ENCODE results near the gene RPL12.

RPL12 gene

DNA sequence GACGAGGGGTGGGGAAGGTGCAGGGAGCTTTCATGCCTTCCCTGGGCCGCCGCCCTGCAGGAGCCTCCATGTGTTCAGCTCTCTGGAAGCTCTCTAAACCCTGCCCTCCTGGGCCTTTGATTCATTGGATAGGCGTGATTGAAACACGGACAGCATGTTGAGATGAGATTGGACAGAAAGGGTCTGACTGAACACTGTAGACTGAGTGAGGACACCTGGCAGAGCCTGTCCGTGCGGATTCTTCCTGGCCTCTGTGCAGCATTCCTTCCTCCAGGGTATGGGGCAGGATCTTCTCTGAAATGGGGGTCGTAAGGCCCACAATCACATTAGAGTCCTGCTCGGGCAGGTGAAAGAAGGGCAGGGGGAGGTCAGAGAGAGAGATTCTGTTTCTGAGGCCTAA, 12.8 kb downstream of the RPL12 start:
- DNase-seq (ENCODE audit: low read depth in 2 of 2) = no peak

DNA sequence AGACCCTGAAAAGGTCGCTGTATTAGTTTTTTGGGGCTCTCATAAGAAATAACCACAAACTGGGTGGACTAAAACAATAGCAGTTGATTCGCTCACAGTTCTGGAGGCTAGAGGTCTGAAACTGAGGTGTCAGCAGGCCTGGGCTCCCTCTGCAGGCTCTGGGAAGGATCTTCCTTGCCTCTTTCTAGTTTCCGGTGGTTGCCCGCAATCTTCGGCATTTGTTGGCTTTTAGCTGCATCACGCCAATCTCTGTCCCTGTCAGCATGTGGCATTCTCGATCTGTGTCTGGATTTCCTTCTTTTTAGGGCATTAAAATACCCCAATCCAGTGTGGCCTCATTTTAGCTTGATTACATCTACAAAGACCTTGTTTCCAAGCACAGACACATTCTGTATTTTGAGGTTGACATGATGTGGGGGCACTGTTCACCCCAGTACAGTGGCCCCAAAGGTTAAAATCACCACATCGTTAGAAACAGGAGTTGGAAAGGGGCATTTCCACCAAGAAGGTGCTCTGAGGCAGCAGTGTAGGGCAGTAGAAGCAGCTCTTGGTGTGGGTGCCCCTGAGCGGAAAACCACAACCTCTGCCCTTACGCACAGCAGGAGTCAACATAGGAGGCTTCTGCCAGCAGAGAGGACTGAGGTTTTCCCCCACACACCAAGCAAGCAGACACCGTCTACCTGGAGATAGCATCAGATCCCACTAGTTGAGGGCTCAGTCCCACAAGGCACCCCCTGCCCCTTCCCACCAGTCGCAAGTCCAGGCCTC, 13.5 kb downstream of the RPL12 start:
- DNase-seq (ENCODE audit: low read depth in 2 of 2) = no peak

DNA sequence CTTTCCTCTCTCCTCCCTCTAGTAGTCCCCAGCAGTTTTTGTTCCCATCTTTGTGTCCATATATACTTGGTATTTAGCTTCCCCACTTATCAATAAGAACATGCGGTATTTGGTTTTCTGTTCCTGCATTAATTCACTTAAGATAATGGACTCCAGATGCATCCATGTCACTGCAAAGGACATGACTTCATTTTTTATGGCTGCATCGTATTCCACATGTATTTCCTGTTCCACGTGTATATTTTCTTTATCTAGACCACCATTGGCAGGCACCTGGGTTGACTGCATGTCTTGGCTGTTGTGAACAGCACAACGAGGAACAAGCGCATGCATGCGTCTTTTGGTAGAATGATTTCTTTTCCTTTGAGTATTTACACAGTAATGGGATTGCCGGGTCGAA, 20.8 kb downstream of the RPL12 start:
- no peak for DNase-seq (ENCODE audit: low read depth in 2 of 2)

DNA sequence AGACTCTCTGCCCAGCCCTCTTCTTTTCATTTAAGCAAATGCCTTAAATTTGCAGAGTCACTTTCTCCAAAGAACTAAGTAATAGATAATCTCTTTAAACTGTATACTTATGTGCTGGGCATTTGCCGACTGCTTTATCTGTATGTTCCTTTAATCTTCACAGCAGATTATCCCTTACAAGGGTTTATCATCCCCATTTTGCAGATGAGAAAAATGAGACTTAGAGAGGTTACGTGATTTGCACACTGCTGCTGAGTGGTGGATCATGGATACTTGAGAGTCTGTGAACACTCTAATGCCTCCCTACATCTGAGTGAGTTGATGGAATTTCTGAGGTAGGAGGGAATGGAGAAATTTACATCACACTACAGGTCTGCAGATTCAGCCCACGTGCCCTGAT, 22.9 kb downstream of the RPL12 start:
- DNase-seq (ENCODE audit: low read depth in 2 of 2) = no peak

DNA sequence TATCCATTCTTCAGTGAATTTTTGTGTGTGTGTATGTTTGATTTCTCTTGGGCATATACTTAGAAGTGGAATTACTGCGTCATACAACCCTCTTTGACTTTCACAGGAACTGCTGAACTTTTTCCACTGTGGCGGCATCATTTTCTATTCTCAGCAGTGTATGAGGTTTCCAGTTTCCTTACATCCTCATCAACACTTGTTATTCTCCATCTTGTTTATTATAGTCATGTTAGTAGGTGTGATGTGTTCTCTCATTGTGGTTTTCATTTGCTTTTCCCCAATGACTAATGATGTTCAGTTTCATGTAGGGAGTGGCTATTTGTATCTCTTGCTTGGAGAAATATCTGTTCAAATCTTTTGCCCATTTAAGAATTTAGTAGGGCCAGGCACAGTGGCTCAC, 24.4 kb downstream of the RPL12 start:
- DNase-seq (ENCODE audit: low read depth in 2 of 2) = no peak

DNA sequence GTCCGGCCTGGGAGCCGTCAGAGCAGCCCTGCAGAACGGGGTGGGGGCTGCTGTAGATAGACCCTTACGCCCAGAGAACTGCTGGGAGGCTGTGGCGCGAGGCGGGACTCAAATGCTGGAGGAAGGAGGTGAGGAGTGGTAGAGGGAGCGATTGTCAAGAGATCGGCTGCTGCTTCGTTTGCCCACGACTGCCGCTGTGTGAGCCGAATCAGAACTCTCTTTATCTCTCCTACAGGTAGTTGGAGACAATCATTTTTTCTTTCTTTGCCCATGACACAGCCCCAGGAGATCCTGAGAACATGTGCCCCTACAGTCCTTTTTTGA, 26.6 kb downstream of the RPL12 start:
- no peak for DNase-seq (ENCODE audit: low read depth in 2 of 2)

DNA sequence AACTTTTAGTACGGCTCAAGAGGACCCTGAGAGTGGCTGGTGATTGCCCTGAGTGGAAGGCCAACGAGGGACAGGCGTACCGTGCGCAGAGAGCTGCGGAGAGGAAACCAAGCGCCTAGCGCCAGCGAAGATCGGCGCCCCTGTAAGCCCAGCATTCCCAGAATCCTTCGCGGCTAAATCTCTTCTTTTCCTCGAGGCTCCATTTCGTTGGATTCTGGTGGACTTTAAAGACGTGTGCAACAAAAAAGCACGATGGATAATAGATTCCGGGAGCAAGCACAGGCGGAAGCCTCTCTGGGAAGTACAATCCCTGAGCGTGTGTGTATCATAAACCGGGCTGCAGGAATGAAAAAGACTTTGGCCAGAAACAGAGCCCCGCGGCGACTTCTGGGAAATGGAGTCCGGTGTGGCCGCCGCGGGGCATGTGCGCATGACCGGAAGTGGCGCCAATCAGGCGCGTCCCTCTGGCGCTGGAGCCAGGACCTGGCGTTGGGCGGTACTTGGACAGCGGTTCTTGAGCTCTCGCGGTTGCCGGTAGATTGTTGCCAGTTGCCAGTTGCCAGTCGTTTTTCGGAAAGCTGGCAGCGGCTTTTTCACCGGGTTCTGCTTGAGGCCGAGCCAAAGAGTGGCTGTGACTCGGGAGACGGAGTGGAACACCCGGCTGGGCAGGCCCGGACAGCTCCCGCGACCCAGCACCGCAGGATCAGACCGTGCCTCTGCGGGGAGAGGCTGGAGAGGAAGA, 27.1 kb downstream of the RPL12 start, which contains the start of gene ZNF79:
Gene ZNF79, plus strand, starts transcription at position 449 of the 742 bp plus-strand sequence. CDS start 406 bp downstream, outside the sequence.
- DNase-seq (ENCODE audit: low read depth in 2 of 2) = peak; percentile 87 to 92

DNA sequence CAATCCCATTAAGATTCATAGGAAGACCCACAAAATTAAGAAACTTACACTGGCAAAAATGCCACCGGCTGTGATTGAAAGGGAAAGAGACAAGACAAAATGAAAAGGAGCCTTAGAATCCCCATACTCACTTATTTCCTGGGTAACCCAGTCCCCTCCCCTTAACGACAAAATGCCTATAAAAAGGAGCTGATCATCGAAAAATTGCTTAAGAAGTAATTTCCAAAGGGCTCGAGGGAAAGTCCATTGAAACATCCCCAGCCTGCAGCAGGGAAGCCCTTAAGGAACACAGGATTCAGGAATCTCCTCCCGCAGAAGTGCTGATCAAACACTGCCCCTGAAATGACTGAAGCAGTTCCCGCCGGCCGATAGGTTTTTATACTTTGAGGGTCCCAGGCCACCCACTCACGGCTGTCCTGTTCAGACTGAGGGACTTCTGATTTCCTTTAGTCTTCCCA, 27.7 kb downstream of the RPL12 start:
- DNase-seq (ENCODE audit: low read depth in 2 of 2) = no peak

DNA sequence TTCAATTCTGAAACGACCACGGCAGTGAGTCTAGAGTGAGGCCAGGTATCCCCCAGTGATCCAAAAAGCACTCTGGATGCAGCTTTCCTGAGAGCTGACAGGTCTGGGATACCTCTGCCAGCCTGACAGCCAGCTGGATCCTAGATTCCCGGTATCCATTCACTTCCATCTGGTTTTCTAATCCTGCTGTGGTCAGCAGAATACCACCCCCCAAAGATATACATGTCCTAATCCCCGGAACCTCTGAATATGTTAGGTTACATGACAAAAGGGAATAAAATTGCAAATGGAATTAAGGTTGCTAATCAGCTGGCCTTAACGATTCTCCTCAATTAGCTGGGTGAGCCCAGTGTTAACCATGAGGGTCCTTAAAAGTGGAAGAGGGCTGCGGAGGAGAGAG, 28.4 kb downstream of the RPL12 start:
- DNase-seq (ENCODE audit: low read depth in 2 of 2) = no peak

DNA sequence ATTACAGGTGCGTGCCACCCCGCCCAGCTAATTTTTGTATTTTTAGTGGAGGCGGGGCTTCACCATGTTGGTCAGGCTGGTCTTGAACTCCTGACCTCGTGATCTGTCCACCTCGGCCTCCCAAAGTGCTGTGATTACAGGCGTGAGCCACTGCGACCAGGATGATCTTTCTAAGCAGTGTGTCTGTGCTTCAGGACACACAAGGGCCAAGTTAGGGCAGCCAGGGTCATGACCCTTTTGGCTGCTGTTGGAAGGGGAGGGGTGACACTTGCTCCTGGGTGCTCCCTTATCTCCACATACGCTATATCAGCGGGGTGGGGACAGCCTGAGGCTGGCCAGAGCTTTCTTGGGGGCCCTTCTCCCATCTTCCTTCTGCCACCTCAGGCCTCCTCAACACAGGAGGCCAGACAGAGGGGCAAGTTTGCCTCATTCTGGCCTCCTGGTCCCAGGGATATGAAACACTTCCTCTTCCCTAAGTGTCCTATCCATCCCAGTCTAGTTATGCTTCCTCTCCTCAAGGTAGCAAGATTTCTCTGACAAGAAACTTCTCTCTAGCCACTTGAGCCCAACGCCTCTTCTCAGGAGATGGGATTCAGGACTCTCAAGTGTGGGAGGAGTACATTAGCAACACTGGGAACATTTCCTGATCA, 28.9 kb downstream of the RPL12 start:
- no peak for DNase-seq (ENCODE audit: low read depth in 2 of 2)

DNA sequence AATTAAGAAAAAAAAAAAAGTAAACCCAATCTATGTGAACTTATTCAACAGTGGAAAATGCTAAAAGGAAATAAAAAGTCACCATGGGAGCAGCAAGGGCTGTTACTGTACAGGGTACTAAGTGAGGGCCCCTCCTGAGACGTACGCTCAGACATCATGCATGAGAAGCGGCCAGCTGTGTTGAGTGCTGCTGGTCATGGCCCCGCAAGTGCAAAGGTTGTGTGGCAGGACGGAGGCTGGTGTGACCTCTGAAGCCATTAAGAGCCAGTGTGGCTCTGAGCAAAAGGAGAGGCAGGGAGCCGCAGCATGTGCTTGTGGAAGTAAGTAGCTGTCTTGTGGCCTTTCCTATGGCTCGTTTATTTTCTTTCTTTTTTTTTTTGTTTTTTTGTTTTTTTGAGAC, 30.1 kb downstream of the RPL12 start:
- DNase-seq (ENCODE audit: low read depth in 2 of 2) = no peak

DNA sequence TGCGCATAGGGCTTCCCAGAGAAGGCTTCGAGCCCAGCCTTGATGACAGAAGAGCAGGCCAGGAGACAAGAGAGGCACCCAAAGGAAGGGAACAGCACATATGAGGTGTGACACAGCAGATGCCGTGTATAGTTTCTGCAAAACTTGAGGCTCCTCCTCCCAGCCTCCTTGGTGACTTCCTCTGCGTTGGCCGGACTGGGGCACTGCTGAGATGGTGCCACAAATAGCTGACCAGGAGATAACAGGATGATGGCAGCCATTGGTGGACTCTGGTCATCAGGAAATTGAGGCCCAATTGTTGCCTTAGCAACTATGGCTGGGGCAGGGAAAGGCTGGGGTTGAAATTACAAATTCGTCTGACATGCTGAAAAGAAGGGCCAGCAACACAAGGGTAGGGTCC, 31.9 kb downstream of the RPL12 start:
- DNase-seq (ENCODE audit: low read depth in 2 of 2) = no peak

DNA sequence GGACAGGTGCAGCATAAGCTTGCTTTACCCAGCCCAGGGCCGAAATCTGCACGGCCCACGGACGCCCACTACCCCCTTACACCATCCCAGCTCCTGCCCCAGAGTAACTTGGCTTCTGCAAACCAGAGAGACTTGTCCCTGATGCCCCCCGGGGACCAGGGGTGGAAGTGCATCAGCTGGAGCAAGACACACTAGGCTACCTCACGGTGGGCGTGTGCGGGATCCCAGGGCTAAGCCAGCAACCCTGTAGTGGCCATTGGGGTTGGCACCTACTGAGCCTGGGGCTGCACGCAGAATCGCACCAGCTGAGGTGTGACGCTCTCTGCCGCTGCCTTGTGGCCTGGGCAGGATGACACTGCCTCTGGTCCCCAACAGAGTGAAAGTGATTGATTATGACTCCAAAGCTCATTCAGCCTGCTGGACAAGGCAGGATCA, 33.2 kb downstream of the RPL12 start:
- DNase-seq (ENCODE audit: low read depth in 2 of 2) = peak in 1 of 2 donors; percentile 33

DNA sequence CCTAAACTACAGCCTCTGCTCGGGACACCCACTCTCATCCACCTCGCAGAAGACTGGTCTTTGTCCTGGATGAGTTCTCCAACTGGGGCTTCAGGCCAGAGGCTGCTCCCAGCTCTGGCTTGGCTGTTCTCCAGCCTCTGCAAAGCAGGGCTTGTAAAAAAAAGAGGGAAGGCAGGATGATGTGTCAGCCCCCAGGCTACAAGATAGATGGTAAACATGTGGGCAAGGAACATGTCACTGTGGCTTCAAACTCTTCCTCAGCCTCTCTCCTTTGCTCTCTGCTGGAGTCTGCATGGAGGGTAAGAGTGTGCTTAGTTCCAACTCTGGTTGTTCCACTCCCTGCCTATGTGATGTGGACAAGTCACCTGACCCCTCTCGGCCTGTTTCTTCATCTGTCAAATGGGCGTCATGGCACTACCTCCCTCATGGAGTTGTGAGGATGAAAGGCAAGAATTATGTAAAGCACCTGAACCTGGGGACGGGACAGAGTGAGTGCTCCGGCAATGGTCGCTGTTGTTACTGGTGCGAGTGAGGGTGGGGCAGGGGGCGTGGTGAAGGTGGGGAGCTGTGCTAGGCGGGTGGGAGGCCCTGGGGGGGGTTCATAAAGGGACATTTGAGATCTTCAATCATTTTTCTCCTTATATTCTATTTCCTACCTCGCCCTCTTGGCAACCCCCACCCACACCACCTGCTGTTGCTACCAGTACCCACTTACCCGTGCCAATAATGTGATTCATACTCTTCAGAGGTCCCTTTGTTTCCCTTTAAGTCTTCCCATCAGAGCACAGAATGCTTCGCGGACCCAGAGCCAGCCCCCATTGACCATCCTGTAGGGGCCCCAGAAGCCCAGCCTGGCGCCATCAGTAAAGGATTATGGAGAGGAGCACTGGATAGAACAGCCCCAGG, 33.8 kb downstream of the RPL12 start:
- no peak for DNase-seq (ENCODE audit: low read depth in 2 of 2)

DNA sequence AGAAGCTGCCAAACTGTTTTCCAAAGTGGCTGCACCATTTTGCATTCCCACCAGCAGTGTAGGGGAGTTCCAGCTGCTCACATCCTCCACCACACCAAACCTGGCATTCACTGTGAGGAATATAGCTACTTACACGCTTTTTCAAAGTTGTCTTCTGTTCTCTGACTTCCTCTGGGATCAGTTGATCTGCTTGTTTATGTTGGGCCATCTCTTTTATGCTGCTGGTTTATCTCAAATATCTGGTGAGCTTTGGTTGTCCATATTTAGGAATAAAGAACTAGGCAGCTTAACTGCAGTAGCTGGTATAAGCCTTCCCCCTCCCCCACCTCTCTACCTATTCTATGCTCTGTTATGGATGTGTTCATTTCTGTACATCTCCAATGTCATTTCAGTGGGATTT, 35.5 kb downstream of the RPL12 start:
- no peak for DNase-seq (ENCODE audit: low read depth in 2 of 2)

DNA sequence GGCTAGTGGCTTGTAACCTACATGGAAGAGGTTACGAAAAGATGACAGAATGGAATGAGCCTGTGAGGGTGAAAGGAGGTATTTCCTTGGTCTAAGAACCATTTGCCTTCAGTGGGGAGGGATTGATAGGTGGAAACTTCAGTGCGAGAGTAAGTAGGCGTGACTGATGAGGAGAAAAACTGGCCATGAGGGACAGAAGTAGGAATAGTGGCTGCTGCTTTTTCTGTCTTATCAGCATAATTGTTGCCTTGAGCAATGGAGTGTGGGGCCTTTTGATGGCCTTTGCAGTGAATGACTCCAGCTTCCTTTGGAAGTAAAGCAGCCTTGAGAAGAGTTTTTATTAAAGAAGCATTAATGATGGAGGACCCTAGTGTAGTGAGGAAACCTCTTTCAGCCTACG, 36.1 kb downstream of the RPL12 start:
- no peak for DNase-seq (ENCODE audit: low read depth in 2 of 2)

DNA sequence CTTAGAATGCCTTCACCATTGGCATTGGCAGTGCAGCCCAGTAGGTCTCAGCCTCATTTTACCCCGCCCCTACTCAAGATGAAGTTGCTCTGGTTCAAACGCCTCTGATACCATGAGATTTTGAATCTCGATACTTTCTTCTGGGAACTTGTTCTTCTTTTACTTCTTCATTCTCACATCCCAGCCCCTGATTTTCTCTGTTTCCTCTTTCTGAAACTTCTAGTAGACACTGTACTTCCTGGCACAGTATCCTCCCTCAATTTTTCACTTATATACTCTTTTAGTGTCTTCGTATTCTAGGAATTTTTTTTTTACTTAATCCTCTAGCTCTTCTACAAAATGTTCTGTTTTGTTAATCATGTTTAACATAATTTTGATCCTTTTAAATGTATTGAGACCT, 40.1 kb downstream of the RPL12 start:
- no peak for DNase-seq (ENCODE audit: low read depth in 2 of 2)

DNA sequence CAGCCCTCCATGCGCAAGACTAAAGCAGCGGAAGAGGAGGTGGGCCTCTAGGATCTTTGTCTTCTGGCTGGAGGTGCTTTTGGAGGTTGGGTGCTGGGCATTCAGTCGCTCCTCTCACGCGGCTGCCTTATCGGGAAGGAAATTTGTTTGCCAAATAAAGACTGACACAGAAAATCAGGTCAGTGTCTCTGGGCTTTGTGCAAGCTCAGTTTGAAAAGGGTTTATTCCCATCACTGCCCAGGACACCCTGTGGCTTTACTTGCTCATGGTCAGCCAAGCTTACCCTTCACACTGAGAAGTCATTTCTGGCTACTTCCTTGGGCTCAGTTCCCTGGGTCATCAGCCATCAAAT, 43.7 kb downstream of the RPL12 start:
- DNase-seq (ENCODE audit: low read depth in 2 of 2) = no peak

DNA sequence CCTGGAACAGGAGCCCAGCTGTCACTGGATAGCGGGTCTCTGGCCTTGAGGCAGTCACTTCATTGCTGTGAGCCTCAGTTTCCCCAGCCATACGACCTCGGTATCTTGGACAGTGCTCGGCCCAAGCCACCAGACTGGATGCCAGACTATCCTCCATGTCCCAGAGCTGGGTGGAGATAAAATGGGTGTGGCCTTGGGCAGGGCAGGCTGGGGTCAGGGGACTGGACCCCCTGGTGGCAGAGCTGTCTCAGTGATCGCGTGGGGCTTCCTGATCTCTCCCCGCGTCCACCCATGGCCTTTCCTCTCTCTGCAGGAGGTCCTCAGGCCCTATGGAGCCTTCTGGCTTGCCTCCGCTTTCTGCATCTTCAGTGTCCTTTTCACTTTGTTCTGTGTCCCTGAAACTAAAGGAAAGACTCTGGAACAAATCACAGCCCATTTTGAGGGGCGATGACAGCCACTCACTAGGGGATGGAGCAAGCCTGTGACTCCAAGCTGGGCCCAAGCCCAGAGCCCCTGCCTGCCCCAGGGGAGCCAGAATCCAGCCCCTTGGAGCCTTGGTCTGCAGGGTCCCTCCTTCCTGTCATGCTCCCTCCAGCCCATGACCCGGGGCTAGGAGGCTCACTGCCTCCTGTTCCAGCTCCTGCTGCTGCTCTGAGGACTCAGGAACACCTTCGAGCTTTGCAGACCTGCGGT, 44.3 kb downstream of the RPL12 start:
- DNase-seq (ENCODE audit: low read depth in 2 of 2) = no peak

DNA sequence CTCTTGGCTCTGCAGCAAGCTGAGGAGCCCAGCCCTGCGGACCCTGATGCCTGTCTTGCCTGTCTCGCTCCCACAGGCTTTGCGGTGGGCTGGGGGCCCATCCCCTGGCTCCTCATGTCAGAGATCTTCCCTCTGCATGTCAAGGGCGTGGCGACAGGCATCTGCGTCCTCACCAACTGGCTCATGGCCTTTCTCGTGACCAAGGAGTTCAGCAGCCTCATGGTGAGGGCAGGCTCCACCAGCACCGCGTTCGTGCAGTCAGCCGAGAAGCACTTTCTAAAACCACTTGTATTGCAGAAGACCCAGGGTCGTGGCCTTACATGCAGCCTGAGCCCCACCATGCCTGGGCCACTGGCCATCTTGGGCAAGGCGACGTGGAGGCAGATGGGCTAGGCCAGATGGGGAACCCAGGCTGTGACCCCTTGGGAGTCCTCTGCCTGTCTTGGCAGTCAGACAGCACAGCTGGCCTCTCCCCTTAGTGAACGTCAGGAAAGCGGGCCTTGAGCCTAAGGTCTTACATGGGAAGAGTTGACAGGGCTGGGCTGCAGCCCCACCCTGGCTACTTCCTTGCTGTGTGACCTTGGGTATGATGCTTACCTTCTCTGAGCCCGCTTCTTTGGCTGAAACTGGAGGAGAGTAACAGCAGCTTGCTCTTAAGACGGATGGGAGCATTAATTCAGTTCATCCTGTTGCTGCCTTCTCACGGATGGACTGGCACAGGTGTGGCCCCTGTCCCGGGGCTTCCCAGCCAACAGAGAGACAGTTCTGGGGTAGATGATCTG, 45.7 kb downstream of the RPL12 start:
- DNase-seq (ENCODE audit: low read depth in 2 of 2) = no peak
